AG04449 (cell line): ENCODE measurements around the gene CPZ.
"Not testable (repeated sequence)": the region's sequence is repeated elsewhere in the genome, so short reads cannot be mapped to it uniquely, and the experiment has no call there.

Experiments
- CTCF ChIA-PET: fragments of 350-600 bp; formaldehyde crosslinking; extraction: SDS; loops from one replicate; lab custom pipeline; 2021; ENCODE audit warnings: antibody characterized with exemption; lab: Yijun Ruan, JAX
- POLR2A ChIA-PET: fragments of 400-600, 350-600 bp; formaldehyde crosslinking; extraction: SDS; loops from one replicate; lab custom pipeline; 2020; ENCODE audit warnings: antibody characterized with exemption, inconsistent platforms; lab: Yijun Ruan, JAX
- DNase-seq: peaks from one replicate; pipeline ENCODE4 v3.0.0-alpha.2; 2010; ENCODE audit warnings: low read depth, low spot score
- H3K4me3 ChIP-seq: 2 replicates; pipeline ENCODE4 v1.5.1; 2011; ENCODE audit warnings: low read depth, mild to moderate bottlenecking, control low read depth, low read length
- CTCF ChIP-seq: IDR thresholded peaks from one replicate; pipeline ENCODE4 v1.5.1; 2011; ENCODE audit warnings: mild to moderate bottlenecking, moderate library complexity, low read length, control low read depth, inconsistent platforms; ENCODE audit not compliant: insufficient read depth; ENCODE audit errors: missing control alignments

Gene CPZ

GRCh38 chr4:8649631-8650361, 57.2 kb downstream of the CPZ start:
- H3K4me3 ChIP-seq = no peak overlapping the region
- TF ChIP-seq CTCF = no peak
- ChIA-PET CTCF (no interaction called here), POLR2A (interaction anchor here (0.6 kb wide), 1 partner anchor 282 kb away, joined by 3 read pairs; no protein-coding TSS in a partner anchor)
- no peak for DNase-seq

GRCh38 chr4:8651661-8652180, 59.2 kb downstream of the CPZ start:
- TF ChIP-seq CTCF = no peak
- ChIA-PET POLR2A (no interaction called here), CTCF (interaction anchor here (0.7 to 0.9 kb wide), 2 partner anchors 13 to 14 kb away, joined by 3 read pairs; no protein-coding TSS in a partner anchor)
- H3K4me3 ChIP-seq = no peak overlapping the region
- no peak for DNase-seq

GRCh38 chr4:8652181-8653078, 59.9 kb downstream of the CPZ start:
- ChIA-PET POLR2A (no interaction called here), CTCF (no interaction called here)
- no peak for DNase-seq
- no peak for TF ChIP-seq CTCF
- H3K4me3 ChIP-seq = no peak overlapping the region

- DNase-seq = no peak
- POLR2A ChIA-PET = no interaction called here
- CTCF ChIA-PET = no interaction called here
- H3K4me3 ChIP-seq = no peak overlapping the region
- no peak for TF ChIP-seq CTCF
Observed at GRCh38 chr4:8653326-8654000, 60.9 kb downstream of the CPZ start.

- CTCF ChIA-PET, POLR2A ChIA-PET, H3K4me3 ChIP-seq, DNase-seq: not testable (repeated sequence)
Observed at GRCh38 chr4:8654139-8654538, 61.6 kb downstream of the CPZ start.

- TF ChIP-seq CTCF = no peak
- ChIA-PET CTCF (no interaction called here), POLR2A (no interaction called here)
- H3K4me3 ChIP-seq = no peak overlapping the region
- DNase-seq = no peak
Observed at GRCh38 chr4:8655411-8656184, 63.0 kb downstream of the CPZ start.
